Heart left ventricle (tissue), 16 donors: ENCODE results near the gene PKLR. TPM values are rescaled to one million over a fixed set of nuclear protein-coding genes. Genes with fewer than 3 reads are reported as not detected.

Source experiments
- ATAC-seq, 4 donors: fragments of 200-7000 bp; cut with Tn5 transposase; one replicate each; pipeline ENCODE4 v1.9.1; 2020 to 2022; ENCODE audit warnings: moderate library complexity in 4 of 4, mild to moderate bottlenecking in 3 of 4, moderate number of reproducible peaks in 1 of 4
- DNase-seq, 5 donors: peaks; one replicate each; pipeline ENCODE4 v3.0.0-alpha.2; 2020
- H3K27ac ChIP-seq, 12 donors: fragments of 200-600 bp; sonication (generic) in 4 of 12; one replicate each; pipeline versions ENCODE4 v1.5.0 to v1.8.0; 2016 to 2022; ENCODE audit warnings: mild to moderate bottlenecking in 2 of 12
- H3K27me3 ChIP-seq, 9 donors: fragments of 200-600 bp; sonication (generic) in 2 of 9; one replicate each; pipeline versions ENCODE4 v1.5.1 to v1.8.0; 2016 to 2022; ENCODE audit warnings: mild to moderate bottlenecking in 3 of 9
- H3K36me3 ChIP-seq, 9 donors: fragments of 200-600 bp; sonication (generic) in 2 of 9; one replicate each; pipeline versions ENCODE4 v1.5.0 to v1.8.0; 2018 to 2022; ENCODE audit warnings: mild to moderate bottlenecking in 2 of 9
- H3K4me1 ChIP-seq, 12 donors: fragments of 200-600 bp; sonication (generic) in 4 of 12; one replicate each; pipeline versions ENCODE4 v1.5.0 to v1.8.0; 2016 to 2022; ENCODE audit warnings: mild to moderate bottlenecking in 3 of 12
- H3K4me3 ChIP-seq, 12 donors: fragments of 200-600 bp; sonication (generic) in 4 of 12; one replicate each; pipeline versions ENCODE4 v1.5.0 to v1.8.0; 2017 to 2022; ENCODE audit warnings: mild to moderate bottlenecking in 9 of 12, moderate library complexity in 4 of 12
- H3K9me3 ChIP-seq, 12 donors: fragments of 200-600 bp; sonication (generic) in 4 of 12; one replicate each; pipeline versions ENCODE4 v1.5.0 to v1.8.0; 2016 to 2022; ENCODE audit warnings: mild to moderate bottlenecking in 1 of 12
- POLR2A ChIP-seq, 2 donors: fragments of 450-650 bp; IDR thresholded peaks; one replicate each; pipeline ENCODE4 v1.6.1; 2017; ENCODE audit warnings: antibody characterized with exemption in 2 of 2, mild to moderate bottlenecking in 2 of 2, moderate library complexity in 2 of 2
- WGBS, 4 donors: extraction: QIAGEN DNeasy Blood & Tissue Kit in 2 of 4; methylation state at CpG; one replicate each; pipeline versions ENCODE4 v1.1.5 to v1.1.7; 2013 to 2018; 5-methylcytosine and 5-hydroxymethylcytosine counted together
- intact Hi-C, 10 donors: fragments of 100-400 bp; cut with DNase I; formaldehyde crosslinking; loops; one replicate each; pipeline versions ENCODE4 v1.11.1 to v1.14.2; 2022
- microRNA counts, 2 donors: library from miRNA; unstranded; fragments of <30 nt; microRNA quantifications; one replicate each; lab custom pipeline; 2016
- microRNA-seq, 4 donors: library from miRNA; unstranded; fragments of <30 nt; microRNA quantifications; one replicate each; pipeline versions ENCODE4 to v1.2.0, GENCODE V29; 2017 to 2020
- polyA plus RNA-seq, 2 donors: library from polyadenylated mRNA; stranded (reverse); fragments of 200-250 nt; gene quantifications; one replicate each; pipeline ENCODE4 v1.2.3, GENCODE V29; 2013
- total RNA-seq, 9 donors: library from RNA; depleted of rRNA in 2 of 9; stranded (reverse); fragments of >200 nt in 2 of 9; fragmentation: NEBNext Ultra II Directional in 3 of 9; extraction: Animal tissue kit (Norgen Biotek cat#: 25700) in 3 of 9; gene quantifications; one replicate each; pipeline versions ENCODE4 v1.1.0 to v1.2.4, GENCODE V29; 2016 to 2023
- TF ChIP-seq, protein P1 (sequence below), 12 donors: fragments of 200-600 bp; sonication (generic) in 4 of 12; IDR thresholded peaks; one replicate each; pipeline versions ENCODE4 v1.5.0 to v1.8.0; 2018 to 2022; ENCODE audit warnings: antibody characterized with exemption in 12 of 12, mild to moderate bottlenecking in 5 of 12
- donor health status: ischemic (EF 13 %, LVEDD 7.1; RV severe dilation, severe dysfunction).
- donor health status: healthy with polysubstance abuse.
- donor health status: DM: no; HTN: yes; CAD: no.
- donor health status: DM: no; HTN: no; CAD: no.
- donor health status: ischemic (EF 25% LVEDD 6.9; RV normal size, moderate dysfunction).
- donor health status: ischemic (EF 25% LVEDD 5.7; RV mildly dilated, moderate dysfunction).
- donor health status: healthy.
- donor health status: DM: yes; HTN: yes; CAD: no.
- donor health status: ischemic (EF 35%, LVEDD 5.7; RV mildly dilated, moderate dysfunction).
- donor health status: nonischemic (EF 11% LVEDD 7.7; RV severe dilation, severe dysfunction).
- donor health status: DM: yes; HTN: yes; CAD: no.
- donor health status: PGD.
- donor health status: ischemic (EF 29% LVEDD 5.4; RV normal size, mild dysfunction).
- donor health status: nonischemic (EF 23%, LVEDD 6.1; RV moderate dilation, normal function).

The PKLR gene
- total and polyA plus RNA-seq, 11 donors, result 0.09 TPM; not detected in 10

DNA sequence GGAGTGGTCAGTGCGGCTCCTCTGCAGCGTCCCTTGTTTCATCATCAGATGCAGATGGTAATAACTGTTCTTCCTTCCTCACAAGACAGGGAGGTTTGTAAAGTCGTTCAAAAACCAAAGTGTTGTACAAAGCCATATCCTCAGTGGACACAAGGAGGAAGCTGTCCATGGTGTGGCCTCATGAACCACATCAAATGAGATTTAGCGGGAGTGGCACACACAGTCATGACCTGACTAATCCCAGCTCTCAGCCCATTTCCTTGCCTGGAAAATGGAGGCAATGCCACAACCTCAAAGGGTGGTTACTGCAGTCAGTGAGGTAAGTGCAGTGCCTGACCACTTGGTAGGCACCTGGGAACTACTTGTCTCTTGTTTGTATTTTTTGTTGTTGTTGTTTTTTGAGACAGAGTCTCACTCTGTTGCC, 59.4 kb downstream of the PKLR start:
- Histone ChIP-seq H3K4me1 (peaks cover 0 to 41% (median 22%) of the 10 kb centered on the region in 12 donors), H3K4me3 (no peak overlapping the region), H3K27ac (peak overlapping the region in 2 of 12 donors; percentile 6 to 69), H3K9me3 (no peaks in the 10 kb centered on the region), H3K27me3 (peaks cover 0 to 4% (median 0%) of the 10 kb centered on the region in 9 donors), H3K36me3 (peaks cover 0 to 31% (median 17%) of the 10 kb centered on the region in 9 donors)
- DNase-seq (no peak), ATAC-seq (peak in 1 of 4 donors; percentile 6)
- 59 to 75% (median 72%) methylated on average over 4 of the region's 4 CpGs for WGBS, 4 donors
- intact Hi-C loops, result loop anchor here in 4 of 10 donors (5.0 kb wide), 1 partner anchor 35 kb away; the partner anchor contains the start of genes MTX1 (in 4 of the 4) and THBS3 (in 4 of the 4)
- TF ChIP-seq POLR2A (IDR thresholded peaks at IDR 0.05), result no peak
- TF ChIP-seq, protein P1, sequence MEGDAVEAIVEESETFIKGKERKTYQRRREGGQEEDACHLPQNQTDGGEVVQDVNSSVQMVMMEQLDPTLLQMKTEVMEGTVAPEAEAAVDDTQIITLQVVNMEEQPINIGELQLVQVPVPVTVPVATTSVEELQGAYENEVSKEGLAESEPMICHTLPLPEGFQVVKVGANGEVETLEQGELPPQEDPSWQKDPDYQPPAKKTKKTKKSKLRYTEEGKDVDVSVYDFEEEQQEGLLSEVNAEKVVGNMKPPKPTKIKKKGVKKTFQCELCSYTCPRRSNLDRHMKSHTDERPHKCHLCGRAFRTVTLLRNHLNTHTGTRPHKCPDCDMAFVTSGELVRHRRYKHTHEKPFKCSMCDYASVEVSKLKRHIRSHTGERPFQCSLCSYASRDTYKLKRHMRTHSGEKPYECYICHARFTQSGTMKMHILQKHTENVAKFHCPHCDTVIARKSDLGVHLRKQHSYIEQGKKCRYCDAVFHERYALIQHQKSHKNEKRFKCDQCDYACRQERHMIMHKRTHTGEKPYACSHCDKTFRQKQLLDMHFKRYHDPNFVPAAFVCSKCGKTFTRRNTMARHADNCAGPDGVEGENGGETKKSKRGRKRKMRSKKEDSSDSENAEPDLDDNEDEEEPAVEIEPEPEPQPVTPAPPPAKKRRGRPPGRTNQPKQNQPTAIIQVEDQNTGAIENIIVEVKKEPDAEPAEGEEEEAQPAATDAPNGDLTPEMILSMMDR (IDR thresholded peaks at IDR 0.05), result no peak

GRCh38 chr1:155241069-155241679, 60.1 kb downstream of the PKLR start:
- peaks cover 0 to 41% (median 22%) of the 10 kb centered on the region in 12 donors for H3K4me1 ChIP-seq
- DNase-seq (peak in 4 of 5 donors; percentile 61 to 76 (median 73)), ATAC-seq (peak in 3 of 4 donors; percentile 37 to 50 (median 40))
- H3K36me3 ChIP-seq, result peaks cover 0 to 33% (median 24%) of the 10 kb centered on the region in 9 donors
- no peaks in the 10 kb centered on the region for H3K9me3 ChIP-seq
- intact Hi-C loops, result loop anchor here in 4 of 10 donors (5.0 kb wide), 1 partner anchor 34 kb away; the partner anchor contains the start of genes MTX1 (in 4 of the 4) and THBS3 (in 4 of the 4)
- H3K27ac ChIP-seq, result peak overlapping the region in 6 of 12 donors; percentile 6 to 69 (median 26)
- peaks cover 0 to 4% (median 0%) of the 10 kb centered on the region in 9 donors for H3K27me3 ChIP-seq
- WGBS, 4 donors, result 19 to 24% (median 20%) methylated on average over 3 to 4 of the region's 4 CpGs
- H3K4me3 ChIP-seq, result peak overlapping the region in 11 of 12 donors; percentile 14 to 61 (median 49)
- TF ChIP-seq, protein P1 (IDR thresholded peaks at IDR 0.05), result no peak
- TF ChIP-seq POLR2A (IDR thresholded peaks at IDR 0.05), result no peak

MicroRNAs within 50 kb of the gene (microRNA counts, 767-probe panel; counts per million panel counts)
- 71.6 to 309 counts per million in 2 donors for microRNA hsa-miR-555 (lab: Ali Mortazavi, UCI)

Small RNA genes lying within 50 kb of the gene (microRNA-seq; reads per million reads assigned to microRNA genes)
- gene MIR555, result 0 reads per million in 4 donors

Other genes starting within 250 kb of the PKLR start
- gene EFNA4, start 237.7 kb downstream of the PKLR start, total RNA-seq, result 1 to 10 TPM; 1.1 to 3.3 (median 2.2) TPM
- gene EFNA4, start 237.7 kb downstream of the PKLR start, polyA plus RNA-seq, result 1 to 10 TPM; 2.0 to 4.8 TPM
- 1 to 10 TPM in 2 of 9 donors, under 1 TPM in 7; 0.20 to 2.4 (median 0.61) TPM for gene EFNA3, start 222.6 kb downstream of the PKLR start, total RNA-seq
- 1 to 10 TPM in 1 of 2 donors, under 1 TPM in 1; 0.61 to 1.9 TPM for gene EFNA3, start 222.6 kb downstream of the PKLR start, polyA plus RNA-seq
- gene EFNA1, start 173.6 kb downstream of the PKLR start, total RNA-seq, result 10 to 100 TPM; 22.8 to 51.8 (median 37.2) TPM
- 100 to 1,000 TPM in 1 of 2 donors, 10 to 100 TPM in 1; 31.6 to 103 TPM for gene EFNA1, start 173.6 kb downstream of the PKLR start, polyA plus RNA-seq
- gene SLC50A1, start 165.6 kb downstream of the PKLR start, total RNA-seq, result 10 to 100 TPM in 4 of 9 donors, 1 to 10 TPM in 5; 5.4 to 21.7 (median 9.7) TPM
- 10 to 100 TPM; 15.7 to 36.0 TPM for gene SLC50A1, start 165.6 kb downstream of the PKLR start, polyA plus RNA-seq
- 10 to 100 TPM; 46.1 to 70.7 (median 54.4) TPM for gene DPM3, start 160.9 kb downstream of the PKLR start, total RNA-seq
- 100 to 1,000 TPM in 1 of 2 donors, 10 to 100 TPM in 1; 75.4 to 216 TPM for gene DPM3, start 160.9 kb downstream of the PKLR start, polyA plus RNA-seq
- 100 to 1,000 TPM; 106 to 199 (median 123) TPM for gene KRTCAP2, start 128.1 kb downstream of the PKLR start, total RNA-seq
- gene KRTCAP2, start 128.1 kb downstream of the PKLR start, polyA plus RNA-seq, result 100 to 1,000 TPM; 220 to 283 TPM
- under 1 TPM in 5 of 9 donors, not detected in 4; 0.08 to 0.41 (median 0.12) TPM for gene TRIM46, start 127.6 kb downstream of the PKLR start, total RNA-seq
- gene TRIM46, start 127.6 kb downstream of the PKLR start, polyA plus RNA-seq, result under 1 TPM in 1 of 2 donors, not detected in 1; 0.04 TPM
- 10 to 100 TPM in 2 of 9 donors, 1 to 10 TPM in 7; 3.0 to 22.2 (median 5.5) TPM for gene THBS3, start 93.5 kb downstream of the PKLR start, total RNA-seq
- 1 to 10 TPM; 2.7 to 6.8 TPM for gene THBS3, start 93.5 kb downstream of the PKLR start, polyA plus RNA-seq
- 10 to 100 TPM; 14.1 to 32.2 (median 19.3) TPM for gene MTX1, start 92.7 kb downstream of the PKLR start, total RNA-seq
- gene MTX1, start 92.7 kb downstream of the PKLR start, polyA plus RNA-seq, result 10 to 100 TPM; 28.1 to 37.1 TPM
- gene ENTREP3, start 46.0 kb downstream of the PKLR start, total RNA-seq, result 10 to 100 TPM; 10.5 to 24.4 (median 12.8) TPM
- 10 to 100 TPM in 1 of 2 donors, 1 to 10 TPM in 1; 5.1 to 21.6 TPM for gene ENTREP3, start 46.0 kb downstream of the PKLR start, polyA plus RNA-seq
- 10 to 100 TPM; 51.2 to 92.8 (median 65.8) TPM for gene SCAMP3, start 39.1 kb downstream of the PKLR start, total RNA-seq
- gene SCAMP3, start 39.1 kb downstream of the PKLR start, polyA plus RNA-seq, result 100 to 1,000 TPM in 1 of 2 donors, 10 to 100 TPM in 1; 53.3 to 123 TPM
- gene CLK2, start 27.9 kb downstream of the PKLR start, total RNA-seq, result 10 to 100 TPM in 8 of 9 donors, 1 to 10 TPM in 1; 9.6 to 26.1 (median 17.2) TPM
- gene CLK2, start 27.9 kb downstream of the PKLR start, polyA plus RNA-seq, result 10 to 100 TPM; 15.9 to 22.8 TPM
- 1 to 10 TPM in 4 of 9 donors, under 1 TPM in 5; 0.49 to 1.7 (median 0.99) TPM for gene HCN3, start 24.0 kb downstream of the PKLR start, total RNA-seq
- gene HCN3, start 24.0 kb downstream of the PKLR start, polyA plus RNA-seq, result 1 to 10 TPM; 1.2 to 1.4 TPM
- 10 to 100 TPM; 63.7 to 87.9 (median 77.6) TPM for gene FDPS, start 7.4 kb upstream of the PKLR start, total RNA-seq
- gene FDPS, start 7.4 kb upstream of the PKLR start, polyA plus RNA-seq, result 100 to 1,000 TPM in 1 of 2 donors, 10 to 100 TPM in 1; 67.0 to 120 TPM
- 10 to 100 TPM; 14.6 to 28.0 (median 16.3) TPM for gene RUSC1, start 19.5 kb upstream of the PKLR start, total RNA-seq
- gene RUSC1, start 19.5 kb upstream of the PKLR start, polyA plus RNA-seq, result 10 to 100 TPM; 16.3 to 25.9 TPM